WERI-Rb-1 (cell line): ENCODE results near the gene PHACTR4.
A peak's percentile ranks its signal among the peaks of the same experiment; 100 is the strongest.

Source experiments
- DNase-seq: peaks from one replicate; pipeline ENCODE4 v3.0.0-alpha.2; 2020
- H3K27ac ChIP-seq: fragments of 250-450 bp; sonication (Bioruptor Pico); 2 replicates; pipeline ENCODE4 v1.5.1; 2020; ENCODE audit warnings: mild to moderate bottlenecking, moderate library complexity
- H3K27me3 ChIP-seq: fragments of 250-450 bp; sonication (Bioruptor Pico); 2 replicates; pipeline ENCODE4 v1.5.1; 2021; ENCODE audit warnings: mild to moderate bottlenecking, low read depth, moderate library complexity; ENCODE audit not compliant: insufficient read depth, severe bottlenecking
- H3K36me3 ChIP-seq: fragments of 250-450 bp; sonication (Bioruptor Pico); 2 replicates; pipeline ENCODE4 v1.5.1; 2020; ENCODE audit warnings: mild to moderate bottlenecking, moderate library complexity
- H3K4me3 ChIP-seq: 2 replicates; pipeline ENCODE4 v1.5.1; 2011; ENCODE audit warnings: low read depth, mild to moderate bottlenecking, control low read depth, low read length
- H3K9me3 ChIP-seq: fragments of 250-450 bp; sonication (Bioruptor Pico); 2 replicates; pipeline ENCODE4 v1.5.1; 2021; ENCODE audit warnings: mild to moderate bottlenecking, moderate library complexity; ENCODE audit not compliant: severe bottlenecking
- CTCF ChIP-seq: IDR thresholded peaks from 2 replicates; pipeline ENCODE4 v1.5.1; 2011; ENCODE audit warnings: low read depth, mild to moderate bottlenecking, control low read depth, inconsistent platforms, low read length

Gene PHACTR4

GRCh38 chr1:28503117-28503516, 133.6 kb downstream of the PHACTR4 start:
- no peak for DNase-seq
- no peak overlapping the region for H3K27ac ChIP-seq
- no peak for TF ChIP-seq CTCF
- peaks cover 14% of the 10 kb centered on the region for H3K36me3 ChIP-seq
- H3K27me3 ChIP-seq = no peaks in the 10 kb centered on the region
- no peaks in the 10 kb centered on the region for H3K9me3 ChIP-seq
- no peak overlapping the region for H3K4me3 ChIP-seq

DNA sequence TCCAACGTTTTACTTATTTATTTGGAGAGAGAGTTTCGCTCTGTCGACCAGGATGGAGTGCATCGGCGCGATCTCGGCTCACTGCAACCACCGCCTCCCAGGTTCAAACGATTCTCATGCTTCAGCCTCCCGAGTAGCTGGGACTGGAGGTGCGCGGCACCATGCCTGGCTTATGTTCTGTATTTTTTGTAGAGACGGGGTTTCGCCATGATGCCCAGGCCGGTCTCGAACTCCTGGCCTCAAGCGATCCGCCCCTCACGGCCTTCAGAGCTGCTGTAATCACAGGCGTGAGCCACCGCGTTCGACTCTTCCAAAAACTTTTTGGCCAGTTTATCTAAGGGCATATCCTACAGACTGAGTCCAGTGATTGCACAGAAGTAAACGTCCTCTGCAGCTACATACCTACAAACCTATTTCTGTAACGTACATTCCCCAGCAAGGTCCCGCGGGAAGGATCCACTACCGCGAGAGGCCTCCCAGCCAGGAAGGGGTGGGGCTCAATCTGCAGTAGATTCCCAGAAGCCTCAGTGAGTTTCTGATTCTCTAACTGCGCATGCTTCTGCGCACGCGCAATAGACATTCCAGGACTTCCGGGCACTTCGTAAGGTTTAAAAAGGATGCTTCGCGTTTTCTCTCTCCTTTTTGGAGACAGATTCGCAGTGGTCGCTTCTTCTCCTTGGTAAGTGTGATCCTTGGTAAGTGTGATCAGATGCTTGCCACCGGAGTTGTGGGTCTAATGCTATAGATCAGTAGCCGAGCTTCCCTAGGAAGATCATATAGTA, 136.1 kb downstream of the PHACTR4 start, which contains the start of gene RCC1:
Gene RCC1 (plus strand): TSS at position 638 of the 782 bp plus-strand sequence. CDS start 23,824 bp downstream, outside the sequence.
- peak within 1 kb of the TSS; percentile 73 for H3K4me3 ChIP-seq
- no peaks in the 10 kb centered on the region for H3K9me3 ChIP-seq
- H3K27me3 ChIP-seq = no peaks in the 10 kb centered on the region
- peak; percentile 96 for DNase-seq
- H3K27ac ChIP-seq = peak within 1 kb of the TSS; percentile 71
- peaks cover 39% of the 10 kb centered on the region for H3K36me3 ChIP-seq
- no peak for TF ChIP-seq CTCF

GRCh38 chr1:28506907-28507246, 137.3 kb downstream of the PHACTR4 start:
- Histone ChIP-seq H3K27ac (peak overlapping the region; percentile 71; the same call in 1 of the 2 replicates), H3K27me3 (no peaks in the 10 kb centered on the region), H3K4me3 (peak overlapping the region; percentile 73), H3K36me3 (peaks cover 45% of the 10 kb centered on the region), H3K9me3 (no peaks in the 10 kb centered on the region)
- no peak for DNase-seq
- no peak for TF ChIP-seq CTCF

DNA sequence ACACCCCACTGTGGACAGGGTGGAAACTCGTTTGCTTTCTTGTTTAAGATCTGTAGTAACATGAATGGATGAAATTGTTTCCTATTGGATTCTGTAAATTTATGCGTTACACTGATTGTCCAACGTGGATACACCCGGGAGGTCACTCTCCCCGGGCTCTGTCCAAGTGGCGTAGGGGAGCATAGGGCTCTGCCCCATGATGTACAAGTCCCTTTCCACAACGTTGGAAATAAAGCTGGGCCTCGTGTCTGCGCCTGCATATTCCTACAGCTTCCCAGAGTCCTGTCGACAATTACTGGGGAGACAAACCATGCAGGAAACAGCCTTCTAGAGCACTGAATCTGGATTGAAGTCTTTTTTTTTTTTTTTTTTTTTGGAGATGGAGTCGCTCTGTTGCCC, 137.7 kb downstream of the PHACTR4 start:
- H3K4me3 ChIP-seq = peak overlapping the region; percentile 73
- DNase-seq = no peak
- H3K27ac ChIP-seq = peak overlapping the region; percentile 71; the same call in 1 of the 2 replicates
- no peaks in the 10 kb centered on the region for H3K9me3 ChIP-seq
- no peak for TF ChIP-seq CTCF
- H3K27me3 ChIP-seq = no peaks in the 10 kb centered on the region
- peaks cover 48% of the 10 kb centered on the region for H3K36me3 ChIP-seq

GRCh38 chr1:28507646-28508434, 138.3 kb downstream of the PHACTR4 start:
- H3K36me3 ChIP-seq = peaks cover 53% of the 10 kb centered on the region
- peak overlapping the region; percentile 6; the same call in 1 of the 2 replicates for H3K4me3 ChIP-seq
- TF ChIP-seq CTCF = no peak
- no peaks in the 10 kb centered on the region for H3K9me3 ChIP-seq
- no peak for DNase-seq
- peak overlapping the region; percentile 24; the same call in 1 of the 2 replicates for H3K27ac ChIP-seq
- H3K27me3 ChIP-seq = no peaks in the 10 kb centered on the region
